ENCODE results near the gene SCUBE1.

DNA sequence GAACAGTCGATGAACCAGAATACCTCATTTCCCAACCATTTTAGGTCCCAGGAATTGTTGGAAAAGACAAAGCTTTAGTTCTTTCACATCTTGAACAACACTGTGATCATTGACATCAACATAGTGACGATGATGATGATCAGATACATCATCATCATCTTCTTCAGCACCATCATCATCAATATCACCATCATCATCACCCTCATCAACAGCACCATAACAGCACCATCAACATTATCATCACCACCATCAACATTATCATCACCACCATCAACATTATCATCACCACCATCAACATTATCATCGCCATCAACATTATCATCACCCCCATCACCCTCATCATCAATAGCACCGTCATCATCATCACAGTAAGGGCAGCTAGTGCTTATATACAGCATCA is 8.8 kb downstream of the SCUBE1 start:
- TF ChIP-seq JUN (IDR thresholded peaks at IDR 0.05; ENCODE audit: low read depth, low read length) = no peak
- TF ChIP-seq, protein P1, sequence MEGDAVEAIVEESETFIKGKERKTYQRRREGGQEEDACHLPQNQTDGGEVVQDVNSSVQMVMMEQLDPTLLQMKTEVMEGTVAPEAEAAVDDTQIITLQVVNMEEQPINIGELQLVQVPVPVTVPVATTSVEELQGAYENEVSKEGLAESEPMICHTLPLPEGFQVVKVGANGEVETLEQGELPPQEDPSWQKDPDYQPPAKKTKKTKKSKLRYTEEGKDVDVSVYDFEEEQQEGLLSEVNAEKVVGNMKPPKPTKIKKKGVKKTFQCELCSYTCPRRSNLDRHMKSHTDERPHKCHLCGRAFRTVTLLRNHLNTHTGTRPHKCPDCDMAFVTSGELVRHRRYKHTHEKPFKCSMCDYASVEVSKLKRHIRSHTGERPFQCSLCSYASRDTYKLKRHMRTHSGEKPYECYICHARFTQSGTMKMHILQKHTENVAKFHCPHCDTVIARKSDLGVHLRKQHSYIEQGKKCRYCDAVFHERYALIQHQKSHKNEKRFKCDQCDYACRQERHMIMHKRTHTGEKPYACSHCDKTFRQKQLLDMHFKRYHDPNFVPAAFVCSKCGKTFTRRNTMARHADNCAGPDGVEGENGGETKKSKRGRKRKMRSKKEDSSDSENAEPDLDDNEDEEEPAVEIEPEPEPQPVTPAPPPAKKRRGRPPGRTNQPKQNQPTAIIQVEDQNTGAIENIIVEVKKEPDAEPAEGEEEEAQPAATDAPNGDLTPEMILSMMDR (IDR thresholded peaks at IDR 0.05; ENCODE audit: control extremely low read depth in 1 of 3, insufficient read depth in 1 of 3, low read depth in 1 of 3, low read length in 3 of 3) = no peak
